H1 (cell line): ENCODE measurements around the gene GJA8. TPM values are rescaled to one million over a fixed set of nuclear protein-coding genes. Genes with fewer than 3 reads are reported as not detected.

Experiments used
- CTCF ChIA-PET: fragments of 300-600 bp; sonication (Branson Sonifier 250); formaldehyde crosslinking; loops from one replicate; lab custom pipeline; 2021; ENCODE audit not compliant: partially characterized antibody; lab: Charles Lee
- POLR2A ChIA-PET: fragments of 300-600 bp; sonication (Branson Sonifier 250); formaldehyde crosslinking; loops from one replicate; lab custom pipeline; 2021; ENCODE audit warnings: inconsistent platforms; ENCODE audit not compliant: partially characterized antibody; lab: Charles Lee
- DNase-seq, 2 experiments: peaks; one replicate each; pipeline versions ENCODE4 v3.0.0 to v3.0.0-alpha.2; 2010 to 2022; ENCODE audit warnings: low spot score in 2 of 2, low read depth in 1 of 2, mixed read lengths in 1 of 2
- FAIRE-seq: peaks from 2 replicates; lab custom pipeline; 2011; peaks lifted over from hg19 to GRCh38; lab: Jason Lieb, UNC
- H2AFZ ChIP-seq: 2 replicates; pipeline ENCODE4 v1.8.1; 2012; ENCODE audit warnings: low read length, inconsistent platforms
- H2AK5ac ChIP-seq: 2 replicates; pipeline ENCODE4 v1.6.1; 2013; ENCODE audit warnings: low read depth, low read length
- H2BK120ac ChIP-seq: replicated peaks from 2 replicates; pipeline ENCODE3; 2013; ENCODE audit warnings: low read depth, low read length, inconsistent platforms
- H2BK12ac ChIP-seq: 2 replicates; pipeline ENCODE4 v1.6.1; 2013; ENCODE audit warnings: low read depth, low read length
- H2BK15ac ChIP-seq: 2 replicates; pipeline ENCODE4 v1.6.1; 2013; ENCODE audit warnings: low read length
- H2BK20ac ChIP-seq: 2 replicates; pipeline ENCODE4 v1.6.1; 2013; ENCODE audit warnings: low read length
- H2BK5ac ChIP-seq: 2 replicates; pipeline ENCODE4 v1.6.1; 2013; ENCODE audit warnings: low read depth, low read length
- H3K14ac ChIP-seq: 2 replicates; pipeline ENCODE4 v1.6.1; 2013; ENCODE audit warnings: inconsistent platforms; ENCODE audit not compliant: insufficient read length
- H3K18ac ChIP-seq: 2 replicates; pipeline ENCODE4 v1.6.1; 2013; ENCODE audit warnings: low read length; ENCODE audit errors: extremely low read depth
- H3K23ac ChIP-seq: 2 replicates; pipeline ENCODE4 v1.6.1; 2013; ENCODE audit warnings: inconsistent platforms; ENCODE audit not compliant: insufficient read length
- H3K23me2 ChIP-seq: 2 replicates; pipeline ENCODE4 v1.6.1; 2013; ENCODE audit warnings: low read depth, low read length
- H3K27ac ChIP-seq: 2 replicates; pipeline ENCODE4 v1.6.1; 2011; ENCODE audit warnings: low read depth, low read length, inconsistent platforms
- H3K27me3 ChIP-seq, 4 experiments: replicated peaks in 1 of 4; 1 replicate in 1 of 4; 2 replicates in 3 of 4; pipeline versions ENCODE4 v1.6.1 to v1.8.1; 2011 to 2013; ENCODE audit warnings: low read length in 3 of 4, mild to moderate bottlenecking in 3 of 4, inconsistent platforms in 2 of 4, mixed read lengths in 2 of 4, moderate library complexity in 1 of 4; ENCODE audit not compliant: control insufficient read depth in 3 of 4, insufficient read depth in 3 of 4; ENCODE audit errors: extremely low read depth in 1 of 4
- H3K36me3 ChIP-seq, 4 experiments: 2 replicates each; pipeline versions ENCODE4 v1.6.1 to v1.8.1; 2011 to 2013; ENCODE audit warnings: mild to moderate bottlenecking in 4 of 4, low read length in 3 of 4, moderate library complexity in 2 of 4, control low read depth in 1 of 4, inconsistent platforms in 1 of 4; ENCODE audit not compliant: insufficient read depth in 4 of 4, control insufficient read depth in 2 of 4
- H3K4ac ChIP-seq: replicated peaks from 2 replicates; pipeline ENCODE3; 2013; ENCODE audit warnings: low read length, low read depth, mixed read lengths, inconsistent platforms; ENCODE audit not compliant: insufficient read length
- H3K4me1 ChIP-seq, 4 experiments: replicated peaks in 1 of 4; 1 replicate in 1 of 4; 2 replicates in 3 of 4; pipeline versions ENCODE4 v1.6.1 to v1.8.1; 2011 to 2013; ENCODE audit warnings: low read length in 3 of 4, inconsistent platforms in 2 of 4, mixed read lengths in 1 of 4; ENCODE audit not compliant: insufficient read depth in 4 of 4, control insufficient read depth in 3 of 4
- H3K4me2 ChIP-seq, 2 experiments: 2 replicates each; pipeline versions ENCODE4 v1.6.1 to v1.8.1; 2011 to 2013; ENCODE audit warnings: low read depth in 2 of 2, low read length in 2 of 2, control low read depth in 1 of 2, inconsistent platforms in 1 of 2, mild to moderate bottlenecking in 1 of 2; ENCODE audit not compliant: insufficient read depth in 1 of 2
- H3K4me3 ChIP-seq, 4 experiments: fragments of 200-600, 300-600 bp in 1 of 4; sonication (generic), shearing (Covaris generic), sonication (Bioruptor Twin) in 1 of 4; 2 replicates each; pipeline versions ENCODE4 v1.5.1 to v1.8.1; 2011 to 2016; ENCODE audit warnings: low read length in 4 of 4, low read depth in 3 of 4, control low read depth in 2 of 4, inconsistent platforms in 2 of 4, mild to moderate bottlenecking in 2 of 4, mixed read lengths in 1 of 4, moderate library complexity in 1 of 4; ENCODE audit not compliant: insufficient read depth in 2 of 4; ENCODE audit errors: extremely low read depth in 1 of 4
- H3K56ac ChIP-seq: replicated peaks from 2 replicates; pipeline ENCODE3; 2013; ENCODE audit warnings: low read depth, mild to moderate bottlenecking, mixed read lengths, low read length, inconsistent platforms; ENCODE audit not compliant: insufficient read length
- H3K79me1 ChIP-seq: 2 replicates; pipeline ENCODE4 v1.6.1; 2013; ENCODE audit warnings: low read depth, low read length, control low read depth
- H3K79me2 ChIP-seq, 2 experiments: 2 replicates each; pipeline versions ENCODE4 v1.6.1 to v1.8.1; 2012 to 2013; ENCODE audit warnings: low read length in 2 of 2, mild to moderate bottlenecking in 2 of 2, inconsistent platforms in 1 of 2; ENCODE audit not compliant: insufficient read depth in 2 of 2, control insufficient read depth in 1 of 2
- H3K9ac ChIP-seq, 4 experiments: replicated peaks in 1 of 4; 1 replicate in 1 of 4; 2 replicates in 3 of 4; pipeline versions ENCODE4 v1.6.1 to v1.8.1; 2011 to 2013; ENCODE audit warnings: low read depth in 3 of 4, low read length in 3 of 4, control low read depth in 2 of 4, mild to moderate bottlenecking in 2 of 4, moderate library complexity in 2 of 4, inconsistent platforms in 1 of 4; ENCODE audit errors: extremely low read depth in 1 of 4
- H3K9me3 ChIP-seq, 2 experiments: 2 replicates each; pipeline versions ENCODE4 v1.6.1 to v1.8.1; 2012 to 2013; ENCODE audit warnings: mild to moderate bottlenecking in 2 of 2, moderate library complexity in 2 of 2, control low read depth in 1 of 2, inconsistent platforms in 1 of 2, low read depth in 1 of 2, low read length in 1 of 2, mixed read lengths in 1 of 2; ENCODE audit not compliant: insufficient read depth in 2 of 2
- H4K20me1 ChIP-seq, 2 experiments: replicated peaks in 1 of 2; 2 replicates each; pipeline versions ENCODE3 to v1.8.1; 2011 to 2013; ENCODE audit warnings: inconsistent platforms in 2 of 2, low read length in 2 of 2, mild to moderate bottlenecking in 1 of 2; ENCODE audit not compliant: insufficient read depth in 2 of 2, control insufficient read depth in 1 of 2
- H4K5ac ChIP-seq: 2 replicates; pipeline ENCODE4 v1.6.1; 2013; ENCODE audit warnings: low read length, low read depth, mixed read lengths, inconsistent platforms; ENCODE audit not compliant: insufficient read length
- H4K8ac ChIP-seq: 2 replicates; pipeline ENCODE4 v1.8.0; 2013; ENCODE audit warnings: mild to moderate bottlenecking, moderate library complexity, low read length, inconsistent platforms; ENCODE audit not compliant: insufficient read depth; ENCODE audit errors: extremely low read depth
- H4K91ac ChIP-seq: replicated peaks from 2 replicates; pipeline ENCODE3; 2013; ENCODE audit warnings: low read length, mixed read lengths, inconsistent platforms; ENCODE audit not compliant: insufficient read length
- CBX5 ChIP-seq: fragments of 300-800, 300-1000 bp; sonication (generic); IDR thresholded peaks from 2 replicates; pipeline ENCODE4 v1.7.1; 2016; ENCODE audit warnings: antibody characterized with exemption, low read length, low read depth
- CTBP2 ChIP-seq: IDR thresholded peaks from 2 replicates; pipeline ENCODE4 v1.7.0; 2011; ENCODE audit warnings: borderline replicate concordance, mild to moderate bottlenecking, moderate library complexity, mixed read lengths, low read length; ENCODE audit not compliant: insufficient read depth, insufficient read length
- E2F6 ChIP-seq: IDR thresholded peaks from 2 replicates; pipeline ENCODE4 v1.6.1; 2012; ENCODE audit warnings: inconsistent platforms
- GTF2F1 ChIP-seq: IDR thresholded peaks from 2 replicates; pipeline ENCODE4 v1.6.1; 2012; ENCODE audit warnings: low read depth, low read length, improper control_type of control experiment, borderline replicate concordance
- HDAC2 ChIP-seq, 2 experiments: fragments of 300-600 bp in 1 of 2; sonication (generic) in 1 of 2; IDR thresholded peaks; 2 replicates each; pipeline ENCODE4 v1.6.1; 2011 to 2012; ENCODE audit warnings: low read depth in 2 of 2, low read length in 2 of 2, mild to moderate bottlenecking in 2 of 2, moderate library complexity in 2 of 2, borderline replicate concordance in 1 of 2, inconsistent platforms in 1 of 2
- JUN ChIP-seq: IDR thresholded peaks from 2 replicates; pipeline ENCODE4 v1.6.1; 2011; ENCODE audit warnings: low read depth, mild to moderate bottlenecking, improper control_type of control experiment, low read length
- KDM4A ChIP-seq: IDR thresholded peaks from one replicate; pipeline ENCODE4 v1.7.1; 2012; ENCODE audit warnings: low read depth, mild to moderate bottlenecking, moderate library complexity, low read length, inconsistent platforms; ENCODE audit not compliant: severe bottlenecking
- RAD21 ChIP-seq, 2 experiments: IDR thresholded peaks in 1 of 2; conservative IDR thresholded peaks in 1 of 2; 2 replicates each; pipeline ENCODE4 v1.6.1; 2011; ENCODE audit warnings: low read depth in 2 of 2, low read length in 2 of 2, improper control_type of control experiment in 1 of 2, inconsistent platforms in 1 of 2, mild to moderate bottlenecking in 1 of 2, moderate library complexity in 1 of 2
- SAP30 ChIP-seq: fragments of 300-600 bp; sonication (generic); IDR thresholded peaks from 2 replicates; pipeline ENCODE4 v1.7.1; 2012; ENCODE audit warnings: low read length, moderate library complexity, mild to moderate bottlenecking, inconsistent platforms; ENCODE audit not compliant: insufficient read depth, insufficient replicate concordance
- SUZ12 ChIP-seq: fragments of 200-600 bp; sonication (generic); IDR thresholded peaks from 2 replicates; pipeline ENCODE4 v1.6.1; 2012; ENCODE audit warnings: mild to moderate bottlenecking, inconsistent platforms, low read length, moderate library complexity, mixed read lengths
- TBP ChIP-seq: IDR thresholded peaks from 2 replicates; pipeline ENCODE4 v1.6.1; 2011; ENCODE audit warnings: low read depth, low read length, improper control_type of control experiment
- ZNF274 ChIP-seq: IDR thresholded peaks from 2 replicates; pipeline ENCODE4 v1.7.0; 2012; ENCODE audit warnings: low read length, borderline replicate concordance; ENCODE audit errors: extremely low read depth
- WGBS, 2 experiments: shearing (Covaris generic) in 1 of 2; methylation state at CpG; one replicate each; pipeline versions ENCODE4 v1.1.6 to v1.1.7; 2013 to 2015; ENCODE audit warnings: low lambda C conversion rate in 2 of 2, mixed read lengths in 2 of 2, inconsistent platforms in 1 of 2, low coverage in 1 of 2, missing lambda C conversion rate in 1 of 2; ENCODE audit not compliant: insufficient replicate concordance in 2 of 2, insufficient coverage in 1 of 2, insufficient read length in 1 of 2; ENCODE audit errors: extremely low coverage in 1 of 2, missing lambda C conversion rate in 1 of 2; 5-methylcytosine and 5-hydroxymethylcytosine counted together
- polyA plus RNA-seq, 7 experiments: library from polyadenylated mRNA; depleted of rRNA in 3 of 7; stranded (reverse) in 5 of 7; unstranded in 2 of 7; fragments of >200 nt in 5 of 7; fragments of 200-250 nt in 2 of 7; gene quantifications; 1 replicate in 5 of 7; 2 replicates in 1 of 7; 4 replicates in 1 of 7; pipeline versions ENCODE4 v1.2.1 to v1.2.3, GENCODE V29; 2011 to 2013; ENCODE audit warnings: missing spikeins in 2 of 7, mixed read lengths in 2 of 7
- total RNA-seq: library from RNA; stranded (reverse); fragmentation: NEBNext Ultra II Directional; extraction: Animal tissue kit (Norgen Biotek cat#: 25700); gene quantifications from 2 replicates; pipeline ENCODE4 v1.2.1, GENCODE V29; 2021

The GJA8 gene
- total and polyA plus RNA-seq, 2 of the 8 experiments (the other 6 are each of a cell fraction or from before 2014, with no cell fraction given): not detected

GRCh38 chr1:147895123-147895522 lies 7.5 kb upstream of the GJA8 start:
- H3K4me3 ChIP-seq: no peak overlapping the region
- no peaks in the 10 kb centered on the region for H3K23me2 ChIP-seq
- no peak overlapping the region for H3K9ac ChIP-seq
- no peak overlapping the region for H3K56ac ChIP-seq
- DNase-seq (no peak), FAIRE-seq (no peak)
- H2BK20ac ChIP-seq: no peak overlapping the region
- no peak overlapping the region for H4K5ac ChIP-seq
- no peak overlapping the region for H3K27ac ChIP-seq
- H3K4ac ChIP-seq: no peak overlapping the region
- POLR2A ChIA-PET: no interaction called here
- no peaks in the 10 kb centered on the region for H4K20me1 ChIP-seq
- H4K91ac ChIP-seq: no peak overlapping the region
- H2BK12ac ChIP-seq: no peak overlapping the region
- H4K8ac ChIP-seq: no peak overlapping the region
- WGBS, 2 experiments: 82% methylated on average over 4 of the region's 4 CpGs; no CpG with 5 or more reads in 1 of the 2 experiments
- no peak overlapping the region for H2AK5ac ChIP-seq
- no peaks in the 10 kb centered on the region for H3K36me3 ChIP-seq
- H3K27me3 ChIP-seq: no peaks in the 10 kb centered on the region; a peak in 1 of 7 replicates
- no peak overlapping the region for H2AFZ ChIP-seq
- H3K14ac ChIP-seq: no peak overlapping the region
- H2BK5ac ChIP-seq: no peak overlapping the region
- H3K23ac ChIP-seq: no peak overlapping the region
- no peaks in the 10 kb centered on the region for H3K79me2 ChIP-seq
- no peak overlapping the region for H3K18ac ChIP-seq
- no peak overlapping the region for H2BK15ac ChIP-seq
- CTCF ChIA-PET: interaction anchor here (0.9 to 2.0 kb wide), 6 partner anchors 11 to 246 kb away, joined by 3 to 6 read pairs (median 3); no protein-coding TSS in a partner anchor
- H2BK120ac ChIP-seq: no peak overlapping the region
- no peaks in the 10 kb centered on the region for H3K9me3 ChIP-seq
- no peak overlapping the region for H3K4me2 ChIP-seq
- H3K4me1 ChIP-seq: peaks cover 0 to 6% (median 0%) of the 10 kb centered on the region in 4 experiments; a peak in 3 of 7 replicates
- H3K79me1 ChIP-seq: no peaks in the 10 kb centered on the region
- no peak for TF ChIP-seq SAP30
- TF ChIP-seq E2F6: no peak
- no peak for TF ChIP-seq GTF2F1
- TF ChIP-seq CTBP2: no peak
- no peak for TF ChIP-seq ZNF274
- TF ChIP-seq RAD21 (IDR thresholded peaks at IDR 0.05 in 1 of 2, conservative IDR thresholded peaks at IDR 0.05 in 1 of 2; ENCODE audit: low read depth in 2 of 2, low read length in 2 of 2): no peak
- no peak for TF ChIP-seq KDM4A
- no peak for TF ChIP-seq JUN
- TF ChIP-seq SUZ12: no peak
- no peak for TF ChIP-seq CBX5
- no peak for TF ChIP-seq TBP
- TF ChIP-seq HDAC2 (IDR thresholded peaks at IDR 0.05; ENCODE audit: borderline replicate concordance in 1 of 2, low read depth in 2 of 2, low read length in 2 of 2): no peak
